Limb (tissue), 2 donors: ENCODE data around the gene ATP1B3.
"Not testable (repeated sequence)": the region's sequence is repeated elsewhere in the genome, so short reads cannot be mapped to it uniquely, and the experiment has no call there.

Source experiments
- DNase-seq, 2 donors: peaks; one replicate each; pipeline ENCODE4 v3.0.0-alpha.2; 2016; ENCODE audit errors: extremely low spot score in 2 of 2

Gene ATP1B3

DNA sequence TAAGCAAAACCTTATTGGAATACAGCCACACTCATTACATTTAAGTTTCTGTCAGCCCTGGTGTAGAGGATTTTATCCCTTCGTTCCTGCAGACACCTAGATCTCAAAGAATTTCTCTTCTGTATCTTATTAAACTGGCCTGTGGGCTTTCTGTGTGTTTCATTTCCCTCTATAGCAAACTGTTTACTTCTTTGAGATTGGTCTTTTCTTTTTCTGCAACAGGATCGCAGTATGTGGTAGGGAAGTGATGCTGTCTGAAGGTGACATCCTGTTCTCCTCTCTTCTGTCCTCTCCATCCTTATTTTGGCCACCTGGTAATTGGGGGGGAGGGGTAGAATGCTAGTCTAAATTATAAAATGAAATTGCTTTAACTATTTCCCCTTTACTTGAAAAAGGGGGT, 25.5 kb downstream of the ATP1B3 start:
- DNase-seq = no peak

DNA sequence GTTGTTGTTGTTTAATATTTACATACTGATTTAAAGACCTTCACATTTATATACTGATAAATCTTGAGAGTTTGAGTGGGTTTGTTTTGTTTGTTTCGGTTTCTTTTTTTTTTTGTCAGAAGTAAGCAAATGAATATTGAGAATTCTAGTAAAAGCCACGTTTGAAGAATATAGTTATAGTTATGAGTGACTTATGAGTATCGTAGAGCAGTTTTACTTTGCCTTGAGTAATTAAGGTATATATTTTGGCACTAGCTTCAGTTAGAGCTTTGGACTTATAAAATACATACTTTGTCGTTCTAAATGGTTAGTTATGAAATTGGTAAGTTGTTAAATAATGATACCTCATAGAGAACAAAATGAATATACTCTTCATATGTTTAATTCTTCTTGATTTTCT, 27.8 kb downstream of the ATP1B3 start:
- DNase-seq = no peak

DNA sequence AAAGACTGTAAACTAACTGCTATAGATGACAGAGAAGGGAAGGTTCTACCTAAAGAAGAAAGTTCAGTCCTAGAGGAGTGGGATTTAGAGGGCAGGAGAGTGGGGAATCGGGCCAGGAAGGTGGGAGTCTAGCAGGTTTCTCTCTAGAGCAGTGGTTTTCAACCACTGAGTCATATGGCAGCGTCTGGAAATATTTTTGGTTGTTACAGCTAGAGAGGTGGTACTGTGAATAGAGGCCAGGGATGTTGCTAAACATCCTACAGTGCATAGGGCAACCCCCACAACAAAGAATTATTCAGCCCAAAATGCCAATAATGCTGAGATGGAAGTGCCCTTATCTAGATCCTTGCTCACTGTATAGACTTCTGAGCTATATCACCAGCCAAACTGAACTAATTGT, 28.7 kb downstream of the ATP1B3 start:
- DNase-seq = no peak

- DNase-seq = no peak
Measured at GRCh38 chr3:141909408-141909807, 33.0 kb downstream of the ATP1B3 start.

DNA sequence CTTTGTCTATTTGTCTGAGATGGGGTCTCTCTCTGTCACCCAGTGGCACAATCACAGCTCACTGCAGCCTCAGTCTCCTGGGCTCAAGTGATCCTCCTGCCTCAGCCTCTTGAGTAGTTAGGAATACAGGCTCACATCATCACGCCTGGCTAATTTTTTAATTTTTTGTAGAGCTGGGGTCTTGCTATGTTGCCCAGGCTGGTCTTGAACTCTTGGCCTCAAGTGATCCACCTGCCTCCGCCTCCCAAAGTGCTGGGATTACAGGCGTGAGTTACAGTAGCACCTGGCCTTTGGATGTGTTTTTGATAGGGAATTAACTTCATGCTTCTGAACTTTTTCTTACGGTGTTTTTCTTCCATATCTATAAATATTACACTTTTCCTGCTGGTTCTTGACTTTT, 33.5 kb downstream of the ATP1B3 start:
- DNase-seq = not testable (repeated sequence)

DNA sequence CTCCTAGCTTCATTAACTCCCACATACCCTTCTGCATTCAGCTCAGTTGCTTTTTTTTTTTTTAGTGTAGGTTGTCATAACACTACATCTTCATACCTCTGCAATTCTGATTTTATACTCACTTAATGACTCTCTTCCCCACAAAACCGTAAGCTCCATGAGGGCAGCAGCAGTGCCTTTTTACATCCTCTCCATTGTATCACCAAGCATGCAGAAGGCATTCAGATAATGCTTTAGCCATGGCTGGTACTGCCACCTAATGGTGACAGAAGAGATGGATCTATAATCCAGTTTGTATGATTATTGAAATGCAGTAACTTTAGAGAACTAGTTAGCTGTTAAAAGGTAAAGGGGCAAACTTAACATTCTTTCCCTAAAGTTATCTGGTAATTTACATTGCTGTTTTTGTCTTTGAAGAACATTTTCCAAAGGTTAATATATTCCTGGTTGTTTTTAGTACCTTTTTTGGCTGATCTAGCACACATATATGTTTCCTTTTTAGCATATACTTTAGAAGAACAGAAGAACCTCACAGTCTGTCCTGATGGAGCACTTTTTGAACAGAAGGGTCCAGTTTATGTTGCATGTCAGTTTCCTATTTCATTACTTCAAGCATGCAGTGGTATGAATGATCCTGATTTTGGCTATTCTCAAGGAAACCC, 36.8 kb downstream of the ATP1B3 start:
- DNase-seq = peak in 1 of 2 donors; percentile 27

DNA sequence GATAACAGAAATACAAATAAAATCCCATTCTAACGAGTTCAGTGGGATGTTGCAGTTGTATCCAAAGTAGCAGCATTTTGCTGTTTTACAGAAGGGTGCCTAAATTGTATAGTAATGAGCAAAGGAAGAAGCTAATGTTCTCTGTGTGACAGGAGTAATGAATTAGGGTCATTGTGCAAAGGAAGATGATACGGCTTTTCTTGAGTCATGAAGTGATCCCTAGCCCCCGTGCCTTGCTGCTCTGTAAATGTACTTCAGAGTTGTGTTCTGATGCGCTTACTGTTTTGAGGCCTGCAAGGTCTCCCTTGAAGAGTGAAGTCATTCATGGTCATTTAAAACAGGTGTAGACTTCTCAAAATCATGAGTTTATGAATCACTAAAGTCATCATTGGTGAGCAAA, 37.9 kb downstream of the ATP1B3 start:
- no peak for DNase-seq

GRCh38 chr3:141915016-141915415, 38.6 kb downstream of the ATP1B3 start:
- no peak for DNase-seq

GRCh38 chr3:141915766-141916165, 39.3 kb downstream of the ATP1B3 start:
- no peak for DNase-seq

DNA sequence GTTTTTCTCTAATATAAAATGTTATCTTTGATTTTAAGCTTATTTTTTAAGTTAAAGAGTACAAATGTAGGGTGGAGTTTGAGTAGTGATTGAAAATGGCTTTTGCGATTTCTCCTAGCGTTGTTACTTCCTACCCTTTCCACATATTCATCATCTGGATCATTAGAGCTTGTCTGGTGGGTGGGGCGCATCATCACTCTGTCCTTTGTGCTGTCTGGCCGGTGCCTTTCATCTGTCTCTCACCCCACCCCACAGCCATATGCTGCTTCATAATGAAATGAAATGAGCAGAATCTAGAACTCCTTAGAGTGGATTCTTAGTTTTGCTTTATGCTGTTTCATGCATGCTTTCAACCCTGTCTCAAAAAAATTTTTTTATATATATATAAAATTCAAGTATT, 44.3 kb downstream of the ATP1B3 start:
- DNase-seq = no peak

DNA sequence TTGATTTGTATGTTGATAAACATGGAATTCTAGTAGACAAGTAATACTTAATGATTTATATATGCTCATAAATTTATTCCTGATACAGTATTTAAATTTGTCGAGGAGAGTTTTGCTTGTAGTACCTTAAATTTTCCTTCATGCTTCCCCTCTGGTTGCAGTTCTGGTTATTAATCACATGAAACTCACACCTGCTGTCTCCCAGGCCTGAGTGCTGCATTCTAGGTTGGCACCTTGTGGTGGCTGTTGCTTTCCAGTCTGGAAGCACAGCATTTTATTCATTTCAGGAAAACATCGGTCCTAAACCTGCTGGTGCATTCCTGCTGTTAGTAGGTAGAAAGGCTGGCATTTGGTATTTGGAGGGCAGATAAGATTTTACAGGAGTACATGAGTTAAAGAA, 44.9 kb downstream of the ATP1B3 start:
- DNase-seq = no peak

DNA sequence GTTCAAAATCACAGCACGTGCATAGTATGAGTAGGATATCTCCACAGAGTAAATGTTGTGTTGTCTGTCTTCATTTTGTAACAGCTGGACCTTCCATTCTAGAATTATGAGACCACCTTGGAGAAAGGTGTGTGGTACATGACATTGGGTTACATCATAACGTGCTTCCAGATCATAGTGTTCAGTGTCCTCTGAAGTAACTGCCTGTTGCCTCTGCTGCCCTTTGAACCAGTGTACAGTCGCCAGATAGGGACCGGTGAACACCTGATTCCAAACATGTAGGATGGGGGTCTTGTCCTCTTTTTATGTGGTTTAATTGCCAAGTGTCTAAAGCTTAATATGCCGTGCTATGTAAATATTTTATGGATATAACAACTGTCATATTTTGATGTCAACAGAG, 49.2 kb downstream of the ATP1B3 start:
- not testable (repeated sequence) for DNase-seq

DNA sequence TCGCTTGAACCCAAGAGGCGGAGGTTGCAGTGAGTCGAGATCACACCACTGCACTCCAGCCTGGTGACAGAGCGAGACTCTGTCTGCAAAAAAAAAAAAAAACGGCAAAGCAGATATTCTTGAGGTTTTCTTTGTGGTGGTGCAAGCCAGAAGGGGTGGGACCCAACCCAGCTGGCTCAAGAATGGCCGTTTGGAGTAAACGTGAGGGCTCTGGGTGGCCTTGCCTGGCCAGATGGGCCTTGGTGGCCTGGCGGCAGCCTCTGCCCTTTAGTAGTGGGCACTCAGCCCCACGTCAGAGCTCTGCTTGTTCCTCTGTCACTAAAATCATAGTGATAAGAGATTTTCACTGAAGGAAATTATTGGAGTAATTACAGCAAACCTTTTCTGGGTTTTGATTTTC, 50.5 kb downstream of the ATP1B3 start:
- no peak for DNase-seq

GRCh38 chr3:141928631-141929270, 52.3 kb downstream of the ATP1B3 start:
- no peak for DNase-seq

DNA sequence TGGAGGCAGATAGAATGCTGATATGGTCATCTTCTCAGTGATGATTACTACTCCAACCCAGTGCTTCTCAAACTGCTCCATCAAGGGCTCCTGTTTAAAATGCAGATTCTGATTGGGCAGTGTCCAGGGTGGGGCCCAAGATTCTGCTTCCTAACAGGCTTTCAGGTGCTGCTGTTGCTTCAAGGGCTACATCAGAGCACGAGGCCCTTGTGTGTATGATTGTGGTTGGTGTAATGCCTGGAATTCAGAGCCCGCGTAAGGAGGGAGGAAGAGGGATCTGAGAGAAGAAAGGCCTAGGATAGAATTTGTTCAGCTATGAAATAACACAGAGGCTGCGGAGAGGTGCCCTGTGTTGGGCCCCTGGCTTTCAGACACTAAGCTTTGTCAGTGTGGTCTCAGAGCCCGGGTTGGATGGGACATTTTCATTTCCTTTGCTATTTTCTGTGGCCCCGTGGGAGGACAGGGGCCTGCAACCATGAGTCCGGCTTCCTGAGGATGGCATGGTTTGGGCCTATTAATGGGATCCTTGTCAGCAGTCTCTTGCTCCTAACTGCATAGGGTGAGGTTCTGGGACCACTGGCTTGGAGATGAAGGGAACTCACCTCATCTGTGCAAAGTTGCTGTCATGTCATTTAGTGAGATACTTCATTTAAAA, 53.0 kb downstream of the ATP1B3 start:
- no peak for DNase-seq

DNA sequence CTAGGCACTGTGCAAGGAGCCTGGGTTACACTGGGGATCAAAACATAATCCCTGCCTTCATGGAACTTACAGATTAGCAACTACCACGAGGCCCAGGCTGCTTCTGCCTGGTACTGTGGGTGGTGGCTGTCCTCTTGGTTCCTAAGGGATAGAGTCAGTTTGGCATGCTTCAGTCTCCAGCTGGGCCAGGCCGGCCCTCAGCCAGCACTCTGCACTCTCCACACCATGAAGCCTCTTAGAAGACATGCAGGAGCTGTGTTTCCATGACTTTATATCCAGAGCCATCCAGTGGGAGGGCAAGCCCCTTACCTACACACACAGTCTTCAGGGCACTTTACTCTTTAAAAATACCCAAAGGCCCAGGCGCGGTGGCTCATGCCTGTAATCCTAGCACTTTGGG, 54.4 kb downstream of the ATP1B3 start:
- DNase-seq = no peak

GRCh38 chr3:141933421-141934300, 57.2 kb downstream of the ATP1B3 start:
- DNase-seq = no peak

GRCh38 chr3:141934354-141934753, 57.9 kb downstream of the ATP1B3 start:
- no peak for DNase-seq

GRCh38 chr3:141938011-141938500, 61.6 kb downstream of the ATP1B3 start:
- DNase-seq = no peak

GRCh38 chr3:141939759-141940158, 63.3 kb downstream of the ATP1B3 start:
- DNase-seq = no peak

- peak in 1 of 2 donors; percentile 75 for DNase-seq
Measured at GRCh38 chr3:141940194-141940776, 63.8 kb downstream of the ATP1B3 start.
